Posterior cingulate gyrus (tissue), 11 donors: Measurements from ENCODE around the gene STAMBP.

Experiments used
- DNase-seq, 10 donors: peaks; one replicate each; pipeline versions ENCODE4 v3.0.0 to v3.0.0-alpha.2; 2020 to 2021; ENCODE audit warnings: mixed read lengths in 3 of 10
- intact Hi-C: fragments of 100-400 bp; cut with DNase I; formaldehyde crosslinking; loops from one replicate; pipeline ENCODE4 v1.15.1; 2023

STAMBP gene

GRCh38 chr2:73836141-73836943, 7.6 kb downstream of the STAMBP start:
- intact Hi-C loops: loop anchor here (5.0 kb wide), 1 partner anchor 91 kb away; the partner anchor contains the start of gene DGUOK
- DNase-seq: peak in 2 of 10 donors; percentile 14 to 80

- DNase-seq: no peak
- intact Hi-C loops: loop anchor here (5.0 kb wide), 1 partner anchor 89 kb away; the partner anchor contains the start of gene DGUOK
These were observed 9.3 kb downstream of the STAMBP start for GRCh38 chr2:73837847-73838585.

GRCh38 chr2:73838889-73839534, 10.3 kb downstream of the STAMBP start:
- intact Hi-C loops: loop anchor here (5.0 kb wide), 1 partner anchor 88 kb away; the partner anchor contains the start of gene DGUOK
- DNase-seq: no peak

GRCh38 chr2:73839653-73840411, 11.1 kb downstream of the STAMBP start:
- intact Hi-C loops: loop anchor here (5.0 kb wide), 1 partner anchor 87 kb away; the partner anchor contains the start of gene DGUOK
- DNase-seq: no peak

- intact Hi-C loops: no loop called here
- no peak for DNase-seq
These were observed 13.4 kb downstream of the STAMBP start for GRCh38 chr2:73841912-73842738.

- no peak for DNase-seq
- intact Hi-C loops: no loop called here
These were observed 13.9 kb downstream of the STAMBP start for GRCh38 chr2:73842739-73843019.

GRCh38 chr2:73844087-73844486, 15.3 kb downstream of the STAMBP start:
- intact Hi-C loops: no loop called here
- DNase-seq: no peak

GRCh38 chr2:73850009-73850408, 21.2 kb downstream of the STAMBP start:
- DNase-seq: no peak
- intact Hi-C loops: no loop called here

GRCh38 chr2:73851274-73851673, 22.5 kb downstream of the STAMBP start:
- intact Hi-C loops: no loop called here
- no peak for DNase-seq

GRCh38 chr2:73852020-73852419, 23.3 kb downstream of the STAMBP start:
- intact Hi-C loops: no loop called here
- no peak for DNase-seq

- DNase-seq: no peak
- intact Hi-C loops: no loop called here
These were observed 26.8 kb downstream of the STAMBP start for GRCh38 chr2:73855526-73855925.

GRCh38 chr2:73856214-73856613, 27.5 kb downstream of the STAMBP start:
- intact Hi-C loops: no loop called here
- DNase-seq: no peak

GRCh38 chr2:73859721-73860586, 31.2 kb downstream of the STAMBP start:
- intact Hi-C loops: no loop called here
- DNase-seq: no peak

GRCh38 chr2:73862987-73863386, 34.2 kb downstream of the STAMBP start:
- intact Hi-C loops: no loop called here

GRCh38 chr2:73868204-73868978, 39.6 kb downstream of the STAMBP start:
- DNase-seq: no peak
- intact Hi-C loops: no loop called here

More at GRCh38 chr2:73862987-73863386, 34.2 kb downstream of the STAMBP start:
- DNase-seq: no peak

- DNase-seq: peak in 1 of 10 donors; percentile 10
- intact Hi-C loops: no loop called here
These were observed 41.3 kb downstream of the STAMBP start for GRCh38 chr2:73870084-73870483.

- intact Hi-C loops: no loop called here
- no peak for DNase-seq
These were observed 48.5 kb downstream of the STAMBP start for GRCh38 chr2:73877071-73877802.
